Suprapubic skin (tissue), 3 donors: Measurements from ENCODE around the gene FBN1.

Experiments used
- EP300 ChIP-seq: sonication (generic); formaldehyde crosslinking; IDR thresholded peaks from one replicate; pipeline ENCODE4 v1.6.1; 2017; ENCODE audit warnings: antibody characterized with exemption
- TF ChIP-seq, protein P1 (sequence below), 2 donors: fragments of 200-600 bp in 1 of 2; fragments of 450-650 bp in 1 of 2; sonication (generic) in 1 of 2; IDR thresholded peaks; one replicate each; pipeline ENCODE4 v1.5.1; 2016 to 2019; ENCODE audit warnings: antibody characterized with exemption in 2 of 2, mild to moderate bottlenecking in 1 of 2, moderate library complexity in 1 of 2

DNA sequence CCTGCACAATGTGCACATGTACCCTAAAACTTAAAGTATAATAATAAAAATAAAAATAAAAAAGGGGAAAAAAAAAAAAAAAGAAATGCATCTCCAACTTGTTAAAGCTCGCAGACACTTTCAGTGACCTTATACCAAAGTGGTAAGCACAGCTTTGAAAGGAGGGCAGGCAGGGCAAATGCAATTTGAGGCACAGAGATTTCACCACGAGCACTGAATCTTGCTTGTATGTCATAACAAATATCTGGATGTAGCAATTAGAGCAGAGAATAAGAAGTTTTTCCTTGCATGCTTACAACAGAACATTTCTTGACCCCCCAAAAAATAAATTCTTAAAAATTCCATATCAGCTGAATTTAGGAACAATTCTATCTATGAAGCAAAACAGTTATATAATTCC is 66.5 kb downstream of the FBN1 start:
- no peak for TF ChIP-seq EP300
- TF ChIP-seq, protein P1, sequence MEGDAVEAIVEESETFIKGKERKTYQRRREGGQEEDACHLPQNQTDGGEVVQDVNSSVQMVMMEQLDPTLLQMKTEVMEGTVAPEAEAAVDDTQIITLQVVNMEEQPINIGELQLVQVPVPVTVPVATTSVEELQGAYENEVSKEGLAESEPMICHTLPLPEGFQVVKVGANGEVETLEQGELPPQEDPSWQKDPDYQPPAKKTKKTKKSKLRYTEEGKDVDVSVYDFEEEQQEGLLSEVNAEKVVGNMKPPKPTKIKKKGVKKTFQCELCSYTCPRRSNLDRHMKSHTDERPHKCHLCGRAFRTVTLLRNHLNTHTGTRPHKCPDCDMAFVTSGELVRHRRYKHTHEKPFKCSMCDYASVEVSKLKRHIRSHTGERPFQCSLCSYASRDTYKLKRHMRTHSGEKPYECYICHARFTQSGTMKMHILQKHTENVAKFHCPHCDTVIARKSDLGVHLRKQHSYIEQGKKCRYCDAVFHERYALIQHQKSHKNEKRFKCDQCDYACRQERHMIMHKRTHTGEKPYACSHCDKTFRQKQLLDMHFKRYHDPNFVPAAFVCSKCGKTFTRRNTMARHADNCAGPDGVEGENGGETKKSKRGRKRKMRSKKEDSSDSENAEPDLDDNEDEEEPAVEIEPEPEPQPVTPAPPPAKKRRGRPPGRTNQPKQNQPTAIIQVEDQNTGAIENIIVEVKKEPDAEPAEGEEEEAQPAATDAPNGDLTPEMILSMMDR (IDR thresholded peaks at IDR 0.05): no peak
